CD4-positive, alpha-beta memory T cell (primary cell): ENCODE data around the gene MTREX. TPM values are rescaled to one million over a fixed set of nuclear protein-coding genes. Genes with fewer than 3 reads are reported as not detected.

Experiments used
- CTCF ChIA-PET: fragments of 350-600 bp; sonication (Branson Sonifier 250); formaldehyde crosslinking; loops from one replicate; lab custom pipeline; 2021; ENCODE audit warnings: inconsistent platforms; ENCODE audit not compliant: partially characterized antibody; lab: Charles Lee
- POLR2A ChIA-PET: fragments of 350-600 bp; sonication (Branson Sonifier 250); formaldehyde crosslinking; loops from one replicate; lab custom pipeline; 2021; ENCODE audit not compliant: partially characterized antibody; lab: Charles Lee
- DNase-seq, 5 donors: peaks; one replicate each; pipeline versions ENCODE4 v3.0.0 to v3.0.0-alpha.2; 2020 to 2022; ENCODE audit warnings: mixed read lengths in 1 of 5
- H3K27ac ChIP-seq: one replicate; pipeline ENCODE4 v1.7.0; 2013; ENCODE audit warnings: low read depth, low read length
- H3K27me3 ChIP-seq: 2 replicates; pipeline ENCODE4 v1.7.0; 2013; ENCODE audit warnings: mild to moderate bottlenecking, low read length, moderate library complexity; ENCODE audit not compliant: insufficient read depth
- H3K36me3 ChIP-seq: 2 replicates; pipeline ENCODE4 v1.7.0; 2013; ENCODE audit warnings: mild to moderate bottlenecking, low read length, moderate library complexity; ENCODE audit not compliant: insufficient read depth
- H3K4me1 ChIP-seq: 2 replicates; pipeline ENCODE4 v1.7.0; 2013; ENCODE audit warnings: mild to moderate bottlenecking, low read length, moderate library complexity; ENCODE audit not compliant: insufficient read depth
- H3K4me3 ChIP-seq, 2 donors: one replicate each; pipeline ENCODE4 v1.7.0; 2013; ENCODE audit warnings: low read length in 2 of 2, mild to moderate bottlenecking in 1 of 2
- H3K9me3 ChIP-seq, 2 donors: one replicate each; pipeline ENCODE4 v1.7.0; 2013; ENCODE audit warnings: low read length in 2 of 2, control low read depth in 1 of 2; ENCODE audit not compliant: control insufficient read depth in 1 of 2
- H3K27ac Mint-ChIP-seq, 7 donors: one replicate each; pipeline ENCODE4 v1.8.0; 2020 to 2021; ENCODE audit warnings: mixed read lengths in 7 of 7, mild to moderate bottlenecking in 6 of 7, inconsistent platforms in 3 of 7, moderate library complexity in 3 of 7
- H3K27me3 Mint-ChIP-seq, 2 donors: one replicate each; pipeline ENCODE4 v1.8.0; 2020 to 2021; ENCODE audit warnings: mixed read lengths in 2 of 2
- H3K36me3 Mint-ChIP-seq, 2 donors: one replicate each; pipeline ENCODE4 v1.8.0; 2020 to 2021; ENCODE audit warnings: mixed read lengths in 2 of 2, inconsistent platforms in 1 of 2, mild to moderate bottlenecking in 1 of 2
- H3K4me1 Mint-ChIP-seq, 4 donors: one replicate each; pipeline ENCODE4 v1.8.0; 2020 to 2021; ENCODE audit warnings: mixed read lengths in 4 of 4, mild to moderate bottlenecking in 1 of 4
- H3K4me3 Mint-ChIP-seq, 8 donors: one replicate each; pipeline ENCODE4 v1.8.0; 2020 to 2021; ENCODE audit warnings: mixed read lengths in 8 of 8, mild to moderate bottlenecking in 7 of 8, moderate library complexity in 6 of 8, inconsistent platforms in 3 of 8
- H3K9me3 Mint-ChIP-seq, 8 donors: one replicate each; pipeline ENCODE4 v1.8.0; 2020 to 2021; ENCODE audit warnings: mixed read lengths in 8 of 8, mild to moderate bottlenecking in 5 of 8, inconsistent platforms in 3 of 8, moderate library complexity in 1 of 8
- intact Hi-C: fragments of 100-400 bp; cut with micrococcal nuclease; formaldehyde crosslinking; loops from one replicate; pipeline ENCODE4 v1.15.1; 2023
- polyA plus RNA-seq, 2 donors: library from polyadenylated mRNA; unstranded; fragments of 300-500 nt; fragmentation: Illumina TruSeq; gene quantifications; one replicate each; pipeline ENCODE4 v1.2.3, GENCODE V29; 2021
- total RNA-seq, 2 experiments: library from RNA; stranded (reverse); gene quantifications; one replicate each; pipeline ENCODE4 v1.2.3, GENCODE V29; 2021

MTREX gene
- total and polyA plus RNA-seq, 4 experiments from 2014 or later: 28.8 to 82.2 (median 55.4) TPM

DNA sequence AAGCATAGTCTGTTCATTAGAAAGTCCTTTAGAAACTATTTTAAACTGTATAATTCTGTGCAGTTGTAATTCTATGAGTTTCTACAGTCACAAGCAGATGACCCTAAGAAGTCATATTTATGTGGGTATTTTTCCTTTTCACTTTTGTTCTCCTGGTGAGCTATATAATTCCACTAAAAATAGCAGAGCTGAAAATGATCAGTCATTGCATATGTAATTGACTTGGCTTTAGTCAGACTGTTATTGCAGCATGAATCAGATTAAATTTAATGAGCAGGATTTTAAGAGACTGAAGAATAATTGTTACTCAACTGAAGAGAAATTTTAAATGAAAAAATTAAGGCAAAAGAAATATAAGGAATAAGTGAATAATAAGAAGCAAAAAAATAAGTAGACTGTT, 108.5 kb downstream of the MTREX start:
- Mint-ChIP-seq H3K4me1 (peaks cover 8 to 26% (median 19%) of the 10 kb centered on the region in 4 donors), H3K27me3 (no peaks in the 10 kb centered on the region), H3K4me3 (no peak overlapping the region), H3K27ac (no peak overlapping the region), H3K9me3 (no peaks in the 10 kb centered on the region), H3K36me3 (peaks cover 54 to 63% of the 10 kb centered on the region in 2 donors)
- Histone ChIP-seq H3K4me1 (peaks cover 12% of the 10 kb centered on the region), H3K27me3 (no peaks in the 10 kb centered on the region), H3K4me3 (no peak overlapping the region), H3K9me3 (no peaks in the 10 kb centered on the region), H3K27ac (no peak overlapping the region), H3K36me3 (peaks cover 9% of the 10 kb centered on the region)
- CTCF ChIA-PET: no interaction called here
- no peak for DNase-seq
- intact Hi-C loops: no loop called here
- POLR2A ChIA-PET: no interaction called here

DNA sequence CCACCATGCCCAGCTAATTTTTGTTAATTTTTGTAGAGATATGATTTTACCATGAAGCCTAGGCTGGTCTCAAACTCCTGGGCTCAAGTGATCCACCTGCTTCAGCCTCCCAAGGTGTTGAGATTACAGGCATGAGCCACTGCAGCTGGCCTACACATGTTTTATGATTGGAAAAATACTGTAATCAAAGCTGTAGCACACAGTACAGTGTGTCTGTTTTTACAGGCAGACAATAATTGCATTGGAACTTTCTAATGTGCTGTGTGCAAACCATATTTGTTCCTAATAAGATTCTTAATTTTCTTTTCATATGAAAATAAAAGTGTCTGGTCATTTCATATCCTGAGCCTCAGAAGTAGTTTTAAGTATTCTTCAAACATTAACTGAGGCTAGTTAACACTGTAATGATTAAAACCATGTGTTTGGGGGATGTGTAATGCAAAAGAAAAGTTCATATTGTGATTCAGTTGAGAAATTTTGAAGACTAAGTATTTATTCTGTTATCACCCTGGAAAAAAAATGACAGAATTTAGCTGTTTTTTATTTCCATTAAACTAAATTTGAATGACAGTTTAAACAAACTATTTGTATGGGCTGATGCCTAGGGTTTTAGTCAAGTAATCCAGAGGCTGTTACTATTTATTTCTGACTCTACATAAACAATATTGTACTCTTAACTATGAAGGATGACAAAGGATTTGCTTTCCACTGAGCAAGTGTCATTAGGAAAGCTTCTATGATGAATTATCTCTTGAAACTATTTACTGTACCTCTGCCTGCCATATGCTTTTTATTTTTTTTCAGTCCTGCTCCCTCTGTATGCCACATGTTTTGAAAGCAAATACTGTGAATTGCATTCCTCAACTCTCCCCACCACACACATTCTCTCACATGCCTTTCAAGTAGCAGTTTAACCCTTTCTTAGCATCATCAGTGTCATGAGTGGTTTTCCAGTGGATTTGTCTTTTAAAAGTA, 111.5 kb downstream of the MTREX start:
- no peak for DNase-seq
- CTCF ChIA-PET: interaction anchor here (0.9 kb wide), 1 partner anchor 14 kb away, joined by 3 read pairs; no protein-coding TSS in a partner anchor
- Mint-ChIP-seq H3K27me3 (no peaks in the 10 kb centered on the region), H3K4me1 (peaks cover 3 to 28% (median 19%) of the 10 kb centered on the region in 4 donors), H3K9me3 (no peaks in the 10 kb centered on the region), H3K27ac (peak overlapping the region in 4 of 7 donors; percentile 4 to 36 (median 26)), H3K36me3 (peaks cover 66 to 71% of the 10 kb centered on the region in 2 donors), H3K4me3 (no peak overlapping the region)
- H3K36me3 ChIP-seq: peaks cover 18% of the 10 kb centered on the region
- peaks cover 12% of the 10 kb centered on the region for H3K4me1 ChIP-seq
- no peaks in the 10 kb centered on the region for H3K9me3 ChIP-seq
- H3K27me3 ChIP-seq: no peaks in the 10 kb centered on the region
- POLR2A ChIA-PET: no interaction called here
- no peak overlapping the region for H3K4me3 ChIP-seq
- no peak overlapping the region for H3K27ac ChIP-seq
- intact Hi-C loops: no loop called here

DNA sequence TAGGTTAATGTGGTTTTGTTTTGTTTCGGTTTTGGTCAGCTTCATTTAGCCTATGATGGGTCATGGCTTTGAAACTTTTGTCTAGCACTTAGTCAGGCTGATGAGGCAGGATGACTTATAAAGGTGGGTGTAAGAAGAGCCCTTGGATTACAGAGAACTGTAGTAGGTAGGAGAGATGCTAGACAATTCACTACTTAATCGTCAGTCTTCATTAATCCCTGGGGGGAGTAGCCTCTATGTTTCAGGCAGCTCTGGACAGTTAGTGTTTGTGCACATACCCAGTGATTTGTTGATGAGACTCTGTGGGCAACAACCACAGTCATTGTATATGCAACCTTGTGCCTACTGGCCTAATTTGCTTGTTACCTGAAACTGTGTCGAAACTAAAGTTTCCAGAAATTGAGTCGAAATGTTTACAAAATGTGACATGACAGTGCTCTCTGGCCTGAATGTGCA, 113.3 kb downstream of the MTREX start:
- Mint-ChIP-seq H3K27ac (peak overlapping the region in 3 of 7 donors; percentile 20 to 79 (median 33)), H3K4me1 (peaks cover 3 to 28% (median 19%) of the 10 kb centered on the region in 4 donors), H3K9me3 (no peaks in the 10 kb centered on the region), H3K36me3 (peaks cover 75 to 80% of the 10 kb centered on the region in 2 donors), H3K4me3 (peak overlapping the region in 2 of 8 donors; percentile 10 to 52), H3K27me3 (no peaks in the 10 kb centered on the region)
- H3K4me1 ChIP-seq: peaks cover 12% of the 10 kb centered on the region
- CTCF ChIA-PET: no interaction called here
- no peak overlapping the region for H3K27ac ChIP-seq
- H3K27me3 ChIP-seq: no peaks in the 10 kb centered on the region
- peaks cover 23% of the 10 kb centered on the region for H3K36me3 ChIP-seq
- no peaks in the 10 kb centered on the region for H3K9me3 ChIP-seq
- POLR2A ChIA-PET: no interaction called here
- intact Hi-C loops: no loop called here
- no peak for DNase-seq
- no peak overlapping the region for H3K4me3 ChIP-seq

DNA sequence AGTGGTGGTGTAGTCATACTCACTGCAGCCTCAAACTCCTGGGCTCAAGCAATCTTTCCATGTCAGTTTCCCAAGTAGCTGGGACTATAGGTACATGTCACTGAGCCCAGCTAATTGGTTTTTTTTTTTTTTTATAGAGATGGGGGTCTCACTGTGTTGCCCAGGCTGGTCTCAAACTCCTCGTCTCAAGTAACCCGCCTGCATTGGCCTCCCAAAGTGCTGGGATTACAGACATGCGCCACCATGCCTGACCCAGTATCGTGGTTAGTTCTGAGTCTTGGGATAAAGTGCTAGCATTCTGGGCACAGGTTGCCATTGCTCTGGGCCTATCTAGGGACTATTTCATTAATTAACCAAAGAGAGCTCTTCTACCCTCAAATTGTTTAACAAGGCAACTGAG, 118.7 kb downstream of the MTREX start:
- Mint-ChIP-seq H3K36me3 (peaks cover 89 to 91% of the 10 kb centered on the region in 2 donors), H3K27ac (no peak overlapping the region), H3K9me3 (peaks cover 0 to 25% (median 16%) of the 10 kb centered on the region in 8 donors), H3K27me3 (no peaks in the 10 kb centered on the region), H3K4me3 (no peak overlapping the region), H3K4me1 (peaks cover under 1 to 7% (median 1%) of the 10 kb centered on the region in 4 donors)
- H3K27ac ChIP-seq: no peak overlapping the region
- POLR2A ChIA-PET: no interaction called here
- CTCF ChIA-PET: interaction anchor here (1.3 kb wide), 1 partner anchor 83 kb away, joined by 5 read pairs; no protein-coding TSS in a partner anchor
- intact Hi-C loops: no loop called here
- no peaks in the 10 kb centered on the region for H3K27me3 ChIP-seq
- H3K4me1 ChIP-seq: no peaks in the 10 kb centered on the region
- H3K36me3 ChIP-seq: peaks cover 19% of the 10 kb centered on the region
- H3K9me3 ChIP-seq: no peaks in the 10 kb centered on the region
- no peak for DNase-seq
- no peak overlapping the region for H3K4me3 ChIP-seq

DNA sequence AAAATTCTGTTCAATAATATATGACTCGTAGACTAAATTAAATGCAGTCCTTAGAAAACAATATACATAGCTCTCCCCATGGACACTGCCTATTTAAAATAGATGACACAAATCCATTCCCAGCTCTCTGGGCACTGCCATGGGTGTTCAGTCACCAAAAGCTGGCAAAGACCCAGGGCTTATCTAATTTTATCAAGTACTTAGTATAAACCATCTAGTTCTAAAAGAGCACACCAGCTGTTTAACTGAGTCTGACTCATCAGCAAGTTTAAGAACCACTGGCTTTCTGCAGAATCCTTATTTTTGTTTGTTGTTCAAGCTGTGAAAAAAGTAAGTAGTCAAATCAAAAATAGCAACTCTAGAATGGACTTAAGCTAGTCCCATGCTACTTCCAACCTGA, 119.4 kb downstream of the MTREX start:
- H3K9me3 ChIP-seq: no peaks in the 10 kb centered on the region
- no peaks in the 10 kb centered on the region for H3K27me3 ChIP-seq
- Mint-ChIP-seq H3K4me3 (no peak overlapping the region), H3K9me3 (peaks cover 0 to 29% (median 21%) of the 10 kb centered on the region in 8 donors), H3K27me3 (no peaks in the 10 kb centered on the region), H3K4me1 (peaks cover 0 to 4% (median under 1%) of the 10 kb centered on the region in 4 donors), H3K36me3 (peaks cover 88 to 91% of the 10 kb centered on the region in 2 donors), H3K27ac (no peak overlapping the region)
- intact Hi-C loops: no loop called here
- no peaks in the 10 kb centered on the region for H3K4me1 ChIP-seq
- DNase-seq: no peak
- peaks cover 19% of the 10 kb centered on the region for H3K36me3 ChIP-seq
- POLR2A ChIA-PET: interaction anchor here (0.6 kb wide), 1 partner anchor 203 kb away, joined by 3 read pairs; no protein-coding TSS in a partner anchor
- H3K4me3 ChIP-seq: no peak overlapping the region
- CTCF ChIA-PET: interaction anchor here (0.9 kb wide), 1 partner anchor 28 kb away, joined by 3 read pairs; no protein-coding TSS in a partner anchor
- no peak overlapping the region for H3K27ac ChIP-seq

DNA sequence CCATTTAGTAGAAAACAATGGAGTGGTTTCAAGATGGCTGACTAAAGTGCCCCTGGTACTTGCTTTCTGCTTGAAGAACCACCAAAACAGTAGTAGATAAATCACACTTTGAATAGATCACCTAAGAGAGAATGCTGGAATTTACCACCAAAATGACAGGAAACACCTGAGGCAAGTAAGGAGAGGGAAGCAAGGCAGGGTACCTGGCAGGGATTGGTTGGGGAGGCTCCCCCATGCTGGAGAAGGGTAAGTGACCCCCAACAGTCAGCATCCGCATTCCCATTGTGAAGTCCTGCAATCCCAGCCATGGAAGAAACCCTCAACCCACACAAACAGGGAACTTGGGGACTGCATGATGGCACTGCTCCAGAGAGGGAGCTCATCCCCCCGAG, 121.4 kb downstream of the MTREX start:
- H3K9me3 ChIP-seq: no peaks in the 10 kb centered on the region
- ChIA-PET POLR2A (no interaction called here), CTCF (no interaction called here)
- H3K9me3 Mint-ChIP-seq: peaks cover 3 to 42% (median 33%) of the 10 kb centered on the region in 8 donors
- peaks cover 0 to 2% (median 0%) of the 10 kb centered on the region in 4 donors for H3K4me1 Mint-ChIP-seq
- H3K4me3 Mint-ChIP-seq: no peak overlapping the region
- peaks cover 11% of the 10 kb centered on the region for H3K36me3 ChIP-seq
- peaks cover 76 to 83% of the 10 kb centered on the region in 2 donors for H3K36me3 Mint-ChIP-seq
- intact Hi-C loops: no loop called here
- DNase-seq: no peak
- no peak overlapping the region for H3K27ac Mint-ChIP-seq
- no peaks in the 10 kb centered on the region for H3K27me3 ChIP-seq
- H3K27me3 Mint-ChIP-seq: no peaks in the 10 kb centered on the region
- H3K4me1 ChIP-seq: no peaks in the 10 kb centered on the region
- H3K4me3 ChIP-seq: no peak overlapping the region
- no peak overlapping the region for H3K27ac ChIP-seq

DNA sequence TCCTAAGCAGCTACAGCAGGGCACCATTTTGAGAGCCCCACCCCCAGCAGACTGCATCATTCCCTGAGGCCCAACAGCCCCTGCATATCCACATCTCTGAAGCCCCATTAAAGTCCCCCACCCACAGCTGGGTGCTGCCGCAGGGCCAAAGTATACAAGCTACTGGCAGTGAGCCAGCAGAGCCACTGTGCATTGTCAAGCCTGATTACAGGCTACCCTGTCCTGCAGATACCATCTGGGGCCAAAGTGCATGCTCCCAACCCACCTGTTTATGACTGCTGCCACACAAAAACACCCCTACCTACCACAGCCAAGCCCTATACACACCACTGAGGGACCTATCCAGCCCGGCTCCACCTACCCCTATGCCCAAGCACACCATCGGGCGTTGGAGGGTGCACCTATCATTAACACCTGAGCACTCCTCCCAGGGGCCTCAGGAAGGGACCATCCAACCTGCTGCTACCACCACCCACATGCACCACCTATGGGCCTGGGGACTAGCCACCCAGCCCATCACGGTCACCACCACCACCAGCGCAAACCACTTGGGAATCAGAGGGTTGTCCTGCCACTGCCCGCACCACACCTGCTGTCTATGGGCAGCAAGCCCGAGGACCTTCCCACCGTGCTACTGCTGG, 121.9 kb downstream of the MTREX start:
- Histone ChIP-seq H3K9me3 (no peaks in the 10 kb centered on the region), H3K4me1 (no peaks in the 10 kb centered on the region), H3K27ac (no peak overlapping the region), H3K4me3 (no peak overlapping the region), H3K27me3 (no peaks in the 10 kb centered on the region), H3K36me3 (peaks cover 10% of the 10 kb centered on the region)
- no peak for DNase-seq
- H3K27me3 Mint-ChIP-seq: no peaks in the 10 kb centered on the region
- ChIA-PET CTCF (no interaction called here), POLR2A (no interaction called here)
- no peak overlapping the region for H3K4me3 Mint-ChIP-seq
- intact Hi-C loops: no loop called here
- H3K9me3 Mint-ChIP-seq: peaks cover 3 to 47% (median 38%) of the 10 kb centered on the region in 8 donors
- peak overlapping the region in 1 of 7 donors; percentile 60 for H3K27ac Mint-ChIP-seq
- peaks cover 0 to 2% (median 0%) of the 10 kb centered on the region in 4 donors for H3K4me1 Mint-ChIP-seq
- peaks cover 76 to 83% of the 10 kb centered on the region in 2 donors for H3K36me3 Mint-ChIP-seq
